Measurements from ENCODE around the gene ASNS.

DNA sequence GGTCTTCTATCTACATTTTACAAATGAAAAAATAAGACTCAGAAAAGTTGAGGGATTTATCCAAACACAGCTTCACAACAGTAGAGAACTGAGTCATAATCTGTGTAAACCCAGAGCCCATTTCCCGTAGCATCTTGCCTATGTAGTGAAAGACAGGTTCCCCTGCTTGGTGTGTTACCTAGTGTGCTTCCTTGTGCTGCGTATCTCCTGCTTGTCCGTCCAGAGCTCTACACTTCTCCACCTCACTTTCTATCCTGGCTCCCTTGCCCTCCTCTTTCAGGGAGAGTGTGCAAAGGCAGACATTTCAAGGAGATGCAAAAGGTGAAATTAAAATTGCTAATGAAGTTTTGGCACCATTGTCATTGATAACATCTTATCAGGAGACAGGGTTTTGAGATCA lies 1.4 kb upstream of the ASNS start:
- TF ChIP-seq, protein P1, sequence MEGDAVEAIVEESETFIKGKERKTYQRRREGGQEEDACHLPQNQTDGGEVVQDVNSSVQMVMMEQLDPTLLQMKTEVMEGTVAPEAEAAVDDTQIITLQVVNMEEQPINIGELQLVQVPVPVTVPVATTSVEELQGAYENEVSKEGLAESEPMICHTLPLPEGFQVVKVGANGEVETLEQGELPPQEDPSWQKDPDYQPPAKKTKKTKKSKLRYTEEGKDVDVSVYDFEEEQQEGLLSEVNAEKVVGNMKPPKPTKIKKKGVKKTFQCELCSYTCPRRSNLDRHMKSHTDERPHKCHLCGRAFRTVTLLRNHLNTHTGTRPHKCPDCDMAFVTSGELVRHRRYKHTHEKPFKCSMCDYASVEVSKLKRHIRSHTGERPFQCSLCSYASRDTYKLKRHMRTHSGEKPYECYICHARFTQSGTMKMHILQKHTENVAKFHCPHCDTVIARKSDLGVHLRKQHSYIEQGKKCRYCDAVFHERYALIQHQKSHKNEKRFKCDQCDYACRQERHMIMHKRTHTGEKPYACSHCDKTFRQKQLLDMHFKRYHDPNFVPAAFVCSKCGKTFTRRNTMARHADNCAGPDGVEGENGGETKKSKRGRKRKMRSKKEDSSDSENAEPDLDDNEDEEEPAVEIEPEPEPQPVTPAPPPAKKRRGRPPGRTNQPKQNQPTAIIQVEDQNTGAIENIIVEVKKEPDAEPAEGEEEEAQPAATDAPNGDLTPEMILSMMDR (IDR thresholded peaks at IDR 0.05; ENCODE audit: poor library complexity), result no peak
- TF ChIP-seq EZH2phosphoT487 (IDR thresholded peaks at IDR 0.05; ENCODE audit: low read depth, severe bottlenecking, unreplicated experiment) (no peak), EZH2 (IDR thresholded peaks at IDR 0.05; ENCODE audit: borderline replicate concordance) (no peak)

All from hepatocyte (in vitro differentiated cells).